COLO668 (cell line): ENCODE data around the gene SIGLEC7.

Source experiments
- DNase-seq: peaks from one replicate; lab custom pipeline; 2025; ENCODE audit not compliant: unreplicated experiment; lab: John Stamatoyannopoulos, UW

Gene SIGLEC7

GRCh38 chr19:51200071-51200666 is 58.1 kb downstream of the SIGLEC7 start:
- DNase-seq: no peak

GRCh38 chr19:51201712-51202111 is 59.6 kb downstream of the SIGLEC7 start:
- no peak for DNase-seq
